ENCODE data around the gene CC2D1B. TPM values are rescaled to one million over a fixed set of nuclear protein-coding genes. Genes with fewer than 3 reads are reported as not detected.

Gene CC2D1B
- total RNA-seq, 1 experiment from 2014 or later: 24.3 TPM

DNA sequence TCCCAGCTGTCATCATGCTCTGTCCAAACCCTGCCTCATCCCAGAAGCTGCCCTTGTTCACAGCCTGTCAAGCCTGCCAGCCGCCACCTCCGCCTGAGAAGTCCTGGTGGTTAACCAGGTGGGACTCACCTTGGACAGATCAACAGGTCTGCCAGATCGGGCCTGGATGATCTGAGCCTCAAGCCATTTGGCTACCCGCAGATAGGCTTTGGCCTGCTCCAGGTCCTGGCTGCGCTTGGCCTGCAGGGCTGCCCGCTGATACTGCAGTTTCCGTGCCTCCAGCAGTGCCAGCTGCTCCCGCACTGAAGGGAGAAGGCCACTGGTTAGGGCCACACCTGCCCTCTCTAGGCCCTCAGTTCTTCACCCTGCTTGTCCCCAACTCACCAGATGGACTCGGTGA, 8.6 kb downstream of the CC2D1B start:
- Histone ChIP-seq H3K27me3 (ENCODE audit: insufficient read depth, low read length) (no peaks in the 10 kb centered on the region), H2BK20ac (ENCODE audit: low read depth, low read length, poor library complexity, severe bottlenecking) (no peak overlapping the region), H4K91ac (ENCODE audit: insufficient read length, low read depth, low read length) (no peak overlapping the region), H4K8ac (replicated peaks; ENCODE audit: insufficient read length, low read depth, low read length) (no peak overlapping the region), H4K20me1 (ENCODE audit: control insufficient read depth, insufficient read depth, insufficient read length) (no peaks in the 10 kb centered on the region), H3K79me2 (ENCODE audit: insufficient read depth, low read length) (no peaks in the 10 kb centered on the region), H3K23ac (ENCODE audit: insufficient read length, low read depth, low read length) (no peak overlapping the region), H2AK5ac (ENCODE audit: insufficient read length, low read length) (no peak overlapping the region), H3K79me1 (ENCODE audit: insufficient read depth, low read depth, low read length, poor library complexity, severe bottlenecking) (no peaks in the 10 kb centered on the region), H4K5ac (ENCODE audit: insufficient read length, low read depth, low read length) (no peak overlapping the region), H3K4me1 (ENCODE audit: insufficient read depth, low read length) (no peaks in the 10 kb centered on the region), H2AFZ (ENCODE audit: low read length) (no peak overlapping the region), H3K27ac (ENCODE audit: insufficient read length, low read depth, low read length) (no peak overlapping the region), H3K56ac (ENCODE audit: insufficient read length, low read depth, low read length) (no peak overlapping the region), H2BK12ac (ENCODE audit: insufficient read length, low read depth, low read length) (no peak overlapping the region), H3K4me2 (ENCODE audit: insufficient read depth, insufficient read length, low read length) (no peak overlapping the region), H3K14ac (ENCODE audit: insufficient read depth, low read length) (no peak overlapping the region), H3K4ac (ENCODE audit: low read depth, low read length) (no peak overlapping the region), H3K9ac (ENCODE audit: extremely low read depth, insufficient read length, low read length) (no peak overlapping the region), H3T11ph (ENCODE audit: low read length) (no peak overlapping the region), H2BK120ac (ENCODE audit: low read depth, low read length, poor library complexity, severe bottlenecking) (no peak overlapping the region), H3K23me2 (ENCODE audit: insufficient read length, low read depth, low read length, poor library complexity, severe bottlenecking) (no peaks in the 10 kb centered on the region), H2BK15ac (ENCODE audit: low read depth, low read length) (no peak overlapping the region), H2BK5ac (ENCODE audit: insufficient read length, low read length) (no peak overlapping the region), H3K9me3 (ENCODE audit: control insufficient read depth, low read depth, low read length) (no peaks in the 10 kb centered on the region), H3K18ac (ENCODE audit: insufficient read length, low read depth, low read length) (no peak overlapping the region)
- no peaks in the 10 kb centered on the region for H3K27me3 Mint-ChIP-seq (ENCODE audit: low read depth)
- no peaks in the 10 kb centered on the region for H3K9me3 Mint-ChIP-seq
- TF ChIP-seq, protein P1, sequence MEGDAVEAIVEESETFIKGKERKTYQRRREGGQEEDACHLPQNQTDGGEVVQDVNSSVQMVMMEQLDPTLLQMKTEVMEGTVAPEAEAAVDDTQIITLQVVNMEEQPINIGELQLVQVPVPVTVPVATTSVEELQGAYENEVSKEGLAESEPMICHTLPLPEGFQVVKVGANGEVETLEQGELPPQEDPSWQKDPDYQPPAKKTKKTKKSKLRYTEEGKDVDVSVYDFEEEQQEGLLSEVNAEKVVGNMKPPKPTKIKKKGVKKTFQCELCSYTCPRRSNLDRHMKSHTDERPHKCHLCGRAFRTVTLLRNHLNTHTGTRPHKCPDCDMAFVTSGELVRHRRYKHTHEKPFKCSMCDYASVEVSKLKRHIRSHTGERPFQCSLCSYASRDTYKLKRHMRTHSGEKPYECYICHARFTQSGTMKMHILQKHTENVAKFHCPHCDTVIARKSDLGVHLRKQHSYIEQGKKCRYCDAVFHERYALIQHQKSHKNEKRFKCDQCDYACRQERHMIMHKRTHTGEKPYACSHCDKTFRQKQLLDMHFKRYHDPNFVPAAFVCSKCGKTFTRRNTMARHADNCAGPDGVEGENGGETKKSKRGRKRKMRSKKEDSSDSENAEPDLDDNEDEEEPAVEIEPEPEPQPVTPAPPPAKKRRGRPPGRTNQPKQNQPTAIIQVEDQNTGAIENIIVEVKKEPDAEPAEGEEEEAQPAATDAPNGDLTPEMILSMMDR (conservative IDR thresholded peaks at IDR 0.05): no peak
- no peak for DNase-seq
- H3K4me1 Mint-ChIP-seq: peaks cover 3% of the 10 kb centered on the region in 2 experiments; a peak in 3 of 4 replicates
- H3K36me3 Mint-ChIP-seq (ENCODE audit: insufficient read depth in 1 of 3, low read depth in 3 of 3): peaks cover 57 to 99% (median 94%) of the 10 kb centered on the region in 3 experiments
- H3K27ac Mint-ChIP-seq: no peak overlapping the region
- H3K4me3 Mint-ChIP-seq: no peak overlapping the region
- no CpG with 5 or more reads among the region's 9 CpGs for WGBS (ENCODE audit: extremely low coverage, insufficient read length, low lambda C conversion rate)

All from H9 (cell line).